ENCODE results near the gene IRF9. TPM values are rescaled to one million over a fixed set of nuclear protein-coding genes. Genes with fewer than 3 reads are reported as not detected.

Gene IRF9
- total and polyA plus RNA-seq, 2 of the 4 experiments (the other 2 are of a cell fraction): 25.6 to 34.6 TPM

DNA sequence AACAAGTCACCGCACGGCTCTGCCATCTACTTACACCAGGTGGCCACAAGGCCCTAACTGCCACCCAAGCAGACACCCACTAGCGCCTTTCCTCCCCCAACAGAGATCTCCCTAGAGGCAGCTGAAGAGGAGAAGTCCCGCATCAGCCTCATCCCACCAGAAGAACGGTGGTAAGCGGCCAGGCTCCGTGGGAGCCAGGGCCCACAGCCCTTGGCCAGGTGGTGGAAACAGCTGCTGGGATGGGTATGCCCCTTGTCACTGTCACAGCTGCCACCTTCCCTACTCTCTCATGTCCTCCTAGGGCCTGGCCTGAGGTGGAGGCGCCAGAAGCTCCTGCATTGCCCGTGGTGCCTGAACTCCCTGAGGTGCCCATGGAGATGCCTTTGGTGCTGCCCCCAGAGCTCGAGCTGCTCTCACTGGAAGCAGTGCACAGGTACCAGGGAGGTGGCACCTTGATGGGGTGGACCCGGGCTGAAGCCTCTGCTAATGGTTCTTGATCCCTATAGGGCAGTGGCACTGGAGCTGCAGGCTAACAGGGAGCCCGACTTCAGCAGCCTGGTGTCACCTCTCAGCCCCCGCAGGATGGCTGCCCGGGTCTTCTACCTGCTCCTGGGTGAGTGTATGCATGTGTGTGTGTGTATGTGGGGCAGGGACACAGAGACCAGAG lies 18.4 kb downstream of the IRF9 start:
- POLR2A ChIA-PET (ENCODE audit: unreplicated experiment): no interaction called here
- Histone ChIP-seq H3K27ac (ENCODE audit: insufficient read depth, low read length) (peak overlapping the region; percentile 22; the same call in 1 of the 2 replicates), H3K9ac (ENCODE audit: low read depth, low read length) (no peak overlapping the region), H4K91ac (ENCODE audit: insufficient read depth, low read depth, low read length) (no peak overlapping the region), H2AK9ac (replicated peaks; ENCODE audit: low read depth, low read length, poor library complexity) (peak overlapping the region; percentile 51), H2AK5ac (ENCODE audit: low read depth, low read length) (no peak overlapping the region), H3K4me3 (ENCODE audit: insufficient read depth, low read depth, low read length) (no peak overlapping the region), H3K36me3 (ENCODE audit: control insufficient read depth, insufficient read depth, low read length) (peaks cover 67% of the 10 kb centered on the region), H4K20me1 (ENCODE audit: insufficient read depth, low read length) (no peaks in the 10 kb centered on the region), H4K8ac (ENCODE audit: low read depth in 2 of 2, low read length in 2 of 2) (no peak overlapping the region), H2AFZ (replicated peaks; ENCODE audit: low read length, poor library complexity) (peak overlapping the region; percentile 8), H3K4me1 (ENCODE audit: control insufficient read depth, insufficient read depth, low read length) (peaks cover 2% of the 10 kb centered on the region; the same call in 1 of the 2 replicates), H2BK120ac (ENCODE audit: low read depth, low read length) (no peak overlapping the region), H3K4ac (ENCODE audit: low read depth, low read length) (no peak overlapping the region), H3K27me3 (ENCODE audit: control insufficient read depth, insufficient read depth, low read length) (no peaks in the 10 kb centered on the region), H3K18ac (ENCODE audit: low read depth, low read length) (no peak overlapping the region), H2BK20ac (ENCODE audit: low read depth, low read length) (no peak overlapping the region), H3K4me2 (ENCODE audit: low read depth, low read length) (no peak overlapping the region), H2BK5ac (ENCODE audit: low read depth, low read length, poor library complexity, severe bottlenecking) (no peak overlapping the region), H2BK15ac (ENCODE audit: low read depth, low read length) (no peak overlapping the region), H3K9me1 (ENCODE audit: insufficient read depth, low read length) (no peaks in the 10 kb centered on the region), H3K14ac (replicated peaks; ENCODE audit: low read depth, low read length) (no peak overlapping the region), H3K23ac (ENCODE audit: low read depth, low read length) (no peak overlapping the region), H3K79me1 (ENCODE audit: low read depth in 1 of 2, low read length in 2 of 2) (no peaks in the 10 kb centered on the region; a peak in 1 of 4 replicates), H3K56ac (ENCODE audit: extremely low read depth, insufficient read depth, low read length) (no peak overlapping the region), H4K5ac (ENCODE audit: low read depth, low read length) (no peak overlapping the region), H3K9me3 (ENCODE audit: control insufficient read depth, insufficient read depth, low read length) (no peaks in the 10 kb centered on the region)
- dilution Hi-C loops (cut with HindIII; ENCODE audit: low sequenced_read_pairs, unreplicated experiment): no loop called here
- ATAC-seq (ENCODE audit: low read depth) (no peak; the same call in 1 of the 2 replicates), DNase-seq (no peak)
- in situ Hi-C loops (cut with MboI; ENCODE audit: low sequenced_read_pairs): no loop called here
- CTCF ChIA-PET: interaction anchor here (1.1 kb wide), 1 partner anchor 10 kb away, joined by 5 read pairs; no protein-coding TSS in a partner anchor
- no peak for TF ChIP-seq RCOR1 (IDR thresholded peaks at IDR 0.05; ENCODE audit: insufficient replicate concordance, low read length)
- no peak for TF ChIP-seq MAZ (IDR thresholded peaks at IDR 0.05; ENCODE audit: borderline replicate concordance, low read depth, low read length)
- no peak for TF ChIP-seq FOS (IDR thresholded peaks at IDR 0.05; ENCODE audit: low read depth, low read length)
- TF ChIP-seq MXI1 (IDR thresholded peaks at IDR 0.05; ENCODE audit: borderline replicate concordance, low read depth, low read length): no peak
- TF ChIP-seq NFE2L2 (IDR thresholded peaks at IDR 0.05; ENCODE audit: low read depth, low read length): no peak
- TF ChIP-seq, protein P1, sequence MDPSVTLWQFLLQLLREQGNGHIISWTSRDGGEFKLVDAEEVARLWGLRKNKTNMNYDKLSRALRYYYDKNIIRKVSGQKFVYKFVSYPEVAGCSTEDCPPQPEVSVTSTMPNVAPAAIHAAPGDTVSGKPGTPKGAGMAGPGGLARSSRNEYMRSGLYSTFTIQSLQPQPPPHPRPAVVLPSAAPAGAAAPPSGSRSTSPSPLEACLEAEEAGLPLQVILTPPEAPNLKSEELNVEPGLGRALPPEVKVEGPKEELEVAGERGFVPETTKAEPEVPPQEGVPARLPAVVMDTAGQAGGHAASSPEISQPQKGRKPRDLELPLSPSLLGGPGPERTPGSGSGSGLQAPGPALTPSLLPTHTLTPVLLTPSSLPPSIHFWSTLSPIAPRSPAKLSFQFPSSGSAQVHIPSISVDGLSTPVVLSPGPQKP (IDR thresholded peaks at IDR 0.05; ENCODE audit: borderline replicate concordance, low read depth, low read length): no peak
- no peak for TF ChIP-seq RFX5 (IDR thresholded peaks at IDR 0.05; ENCODE audit: low read depth, low read length)
- TF ChIP-seq RAD21 (IDR thresholded peaks at IDR 0.05; ENCODE audit: low read length): no peak
- no peak for TF ChIP-seq CEBPB (IDR thresholded peaks at IDR 0.05; ENCODE audit: low read depth, low read length)
- TF ChIP-seq POLR2A (IDR thresholded peaks at IDR 0.05; ENCODE audit: low read depth, low read length): no peak
- TF ChIP-seq SMC3 (IDR thresholded peaks at IDR 0.05; ENCODE audit: low read depth, low read length): no peak
- TF ChIP-seq BHLHE40 (IDR thresholded peaks at IDR 0.05; ENCODE audit: low read depth, low read length): no peak
- TF ChIP-seq, protein P2, sequence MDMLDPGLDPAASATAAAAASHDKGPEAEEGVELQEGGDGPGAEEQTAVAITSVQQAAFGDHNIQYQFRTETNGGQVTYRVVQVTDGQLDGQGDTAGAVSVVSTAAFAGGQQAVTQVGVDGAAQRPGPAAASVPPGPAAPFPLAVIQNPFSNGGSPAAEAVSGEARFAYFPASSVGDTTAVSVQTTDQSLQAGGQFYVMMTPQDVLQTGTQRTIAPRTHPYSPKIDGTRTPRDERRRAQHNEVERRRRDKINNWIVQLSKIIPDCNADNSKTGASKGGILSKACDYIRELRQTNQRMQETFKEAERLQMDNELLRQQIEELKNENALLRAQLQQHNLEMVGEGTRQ (IDR thresholded peaks at IDR 0.05; ENCODE audit: low read depth, low read length): no peak
- TF ChIP-seq MAFK (IDR thresholded peaks at IDR 0.05; ENCODE audit: low read depth, low read length): no peak
- TF ChIP-seq, protein P3, sequence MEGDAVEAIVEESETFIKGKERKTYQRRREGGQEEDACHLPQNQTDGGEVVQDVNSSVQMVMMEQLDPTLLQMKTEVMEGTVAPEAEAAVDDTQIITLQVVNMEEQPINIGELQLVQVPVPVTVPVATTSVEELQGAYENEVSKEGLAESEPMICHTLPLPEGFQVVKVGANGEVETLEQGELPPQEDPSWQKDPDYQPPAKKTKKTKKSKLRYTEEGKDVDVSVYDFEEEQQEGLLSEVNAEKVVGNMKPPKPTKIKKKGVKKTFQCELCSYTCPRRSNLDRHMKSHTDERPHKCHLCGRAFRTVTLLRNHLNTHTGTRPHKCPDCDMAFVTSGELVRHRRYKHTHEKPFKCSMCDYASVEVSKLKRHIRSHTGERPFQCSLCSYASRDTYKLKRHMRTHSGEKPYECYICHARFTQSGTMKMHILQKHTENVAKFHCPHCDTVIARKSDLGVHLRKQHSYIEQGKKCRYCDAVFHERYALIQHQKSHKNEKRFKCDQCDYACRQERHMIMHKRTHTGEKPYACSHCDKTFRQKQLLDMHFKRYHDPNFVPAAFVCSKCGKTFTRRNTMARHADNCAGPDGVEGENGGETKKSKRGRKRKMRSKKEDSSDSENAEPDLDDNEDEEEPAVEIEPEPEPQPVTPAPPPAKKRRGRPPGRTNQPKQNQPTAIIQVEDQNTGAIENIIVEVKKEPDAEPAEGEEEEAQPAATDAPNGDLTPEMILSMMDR (conservative IDR thresholded peaks at IDR 0.05; ENCODE audit: low read depth, low read length): no peak
- no peak for TF ChIP-seq CHD1 (IDR thresholded peaks at IDR 0.05; ENCODE audit: low read depth, low read length)
- WGBS, 2 experiments (ENCODE audit: extremely low coverage in 2 of 2, insufficient read length in 1 of 2): 76% methylated on average over 4 of the region's 14 CpGs; no CpG with 5 or more reads in 1 of the 2 experiments
- no TSS peak for BruUV-seq (replicated peaks)
- intact Hi-C loops (cut with micrococcal nuclease): no loop called here

Data from IMR-90 (cell line).